T-cell (primary cell): Measurements from ENCODE around the gene EVX1. TPM values are rescaled to one million over a fixed set of nuclear protein-coding genes. Genes with fewer than 3 reads are reported as not detected.
A peak's percentile ranks its signal among the peaks of the same experiment; 100 is the strongest.

Experiments
- ATAC-seq, 4 experiments: fragments of 200-7000 bp in 3 of 4; fragments of 150-1000 bp in 1 of 4; cut with Tn5 transposase; replicated peaks in 1 of 4; 1 replicate in 3 of 4; 2 replicates in 1 of 4; pipeline ENCODE4 v1.10.0; 2021; ENCODE audit warnings: moderate library complexity in 3 of 4, mild to moderate bottlenecking in 2 of 4, moderate number of reproducible peaks in 1 of 4
- CTCF ChIA-PET, 2 donors: fragments of 300-600 bp; sonication (Branson Sonifier 250); formaldehyde crosslinking; loops; one replicate each; lab custom pipeline; 2022; ENCODE audit warnings: antibody characterized with exemption in 2 of 2; lab: Charles Lee
- POLR2A ChIA-PET, 2 donors: fragments of 300-600 bp; sonication (Branson Sonifier 250); formaldehyde crosslinking; loops; one replicate each; lab custom pipeline; 2022; ENCODE audit warnings: antibody characterized with exemption in 2 of 2; lab: Charles Lee
- DNase-seq, 35 experiments: peaks; one replicate each; pipeline versions ENCODE4 v3.0.0 to v3.0.0-alpha.2; 2013 to 2023
- H3K27ac ChIP-seq: one replicate; pipeline ENCODE4 v1.5.1; 2013; ENCODE audit warnings: low read length
- H3K27me3 ChIP-seq, 2 experiments: replicated peaks in 1 of 2; 1 replicate in 1 of 2; 2 replicates in 1 of 2; pipeline versions ENCODE4 v1.6.1 to v1.7.0; 2013; ENCODE audit warnings: low read length in 1 of 2, mixed read lengths in 1 of 2; ENCODE audit not compliant: control insufficient read depth in 2 of 2, insufficient read depth in 2 of 2; ENCODE audit errors: extremely low read depth in 1 of 2
- H3K36me3 ChIP-seq, 2 donors: 1 replicate in 1 of 2; 2 replicates in 1 of 2; pipeline versions ENCODE4 v1.6.1 to v1.7.0; 2013; ENCODE audit warnings: low read length in 1 of 2; ENCODE audit not compliant: control insufficient read depth in 2 of 2, insufficient read depth in 1 of 2; ENCODE audit errors: extremely low read depth in 1 of 2
- H3K4me1 ChIP-seq, 2 experiments: 1 replicate in 1 of 2; 2 replicates in 1 of 2; pipeline versions ENCODE4 v1.6.1 to v1.7.0; 2013; ENCODE audit warnings: low read length in 2 of 2, mixed read lengths in 1 of 2; ENCODE audit not compliant: insufficient read depth in 2 of 2, control insufficient read depth in 1 of 2; ENCODE audit errors: extremely low read depth in 1 of 2
- H3K4me3 ChIP-seq, 2 donors: 1 replicate in 1 of 2; 2 replicates in 1 of 2; pipeline versions ENCODE4 v1.5.1 to v1.7.0; 2013; ENCODE audit warnings: mild to moderate bottlenecking in 2 of 2, low read length in 1 of 2, moderate library complexity in 1 of 2; ENCODE audit not compliant: control insufficient read depth in 1 of 2; ENCODE audit errors: extremely low read depth in 1 of 2
- H3K9me3 ChIP-seq: 2 replicates; pipeline ENCODE4 v1.7.0; 2013
- H3K27ac Mint-ChIP-seq, 2 donors: one replicate each; pipeline ENCODE4 v1.8.0; 2020 to 2021; ENCODE audit warnings: mild to moderate bottlenecking in 2 of 2, mixed read lengths in 2 of 2
- H3K27me3 Mint-ChIP-seq, 2 donors: one replicate each; pipeline ENCODE4 v1.8.0; 2021 to 2022; ENCODE audit warnings: mixed read lengths in 2 of 2
- H3K36me3 Mint-ChIP-seq: one replicate; pipeline ENCODE4 v1.8.0; 2021; ENCODE audit warnings: mixed read lengths
- H3K4me1 Mint-ChIP-seq, 3 donors: one replicate each; pipeline ENCODE4 v1.8.0; 2020 to 2022; ENCODE audit warnings: mixed read lengths in 3 of 3, mild to moderate bottlenecking in 1 of 3
- H3K4me3 Mint-ChIP-seq, 3 donors: one replicate each; pipeline ENCODE4 v1.8.0; 2020 to 2022; ENCODE audit warnings: mild to moderate bottlenecking in 3 of 3, mixed read lengths in 3 of 3, moderate library complexity in 3 of 3
- H3K9me3 Mint-ChIP-seq, 3 donors: one replicate each; pipeline ENCODE4 v1.8.0; 2020 to 2022; ENCODE audit warnings: mixed read lengths in 3 of 3
- WGBS: methylation state at CpG from one replicate; pipeline ENCODE4 v1.1.5; 2013; ENCODE audit warnings: missing lambda C conversion rate; ENCODE audit not compliant: insufficient coverage; 5-methylcytosine and 5-hydroxymethylcytosine counted together
- total RNA-seq, 35 experiments: library from RNA in 6 of 35; stranded (reverse) in 6 of 35; fragments of 120-200 nt in 1 of 35; gene quantifications; one replicate each; pipeline versions ENCODE4 v1.2.1 to v1.2.4 and lab custom pipeline; 2013 to 2026

The EVX1 gene
- total RNA-seq, 5 donors from 2014 or later (not counting 1 experiment from before 2014, with no cell fraction given) = 0.16 TPM; not detected in 4

DNA sequence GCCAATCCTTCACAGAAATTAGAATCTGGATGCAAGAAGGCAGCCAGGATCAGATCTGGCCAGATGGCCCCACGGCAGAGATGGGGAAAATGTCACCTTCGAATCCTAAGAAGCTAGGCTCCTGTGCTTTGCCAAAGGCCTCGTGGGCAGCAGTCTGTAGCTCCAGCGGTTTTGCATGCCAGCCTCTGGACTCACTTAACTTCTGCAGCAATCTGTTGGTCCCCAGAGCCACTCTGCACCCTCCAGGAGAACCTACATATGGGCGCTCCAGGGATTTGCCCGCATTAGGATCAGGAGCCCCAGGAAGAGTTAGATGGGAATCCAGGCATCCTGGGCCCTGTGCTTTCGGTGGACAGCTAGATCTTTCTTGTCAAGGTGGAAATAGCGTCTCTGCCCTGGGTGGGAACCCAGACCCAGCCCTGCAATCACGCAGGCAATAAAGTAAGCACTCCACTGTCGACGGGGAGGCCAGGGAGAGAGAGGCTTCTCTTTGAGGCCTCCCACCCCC lies 32.6 kb upstream of the EVX1 start:
- ChIA-PET CTCF (interaction anchor here (0.6 to 1.4 kb wide), 7 partner anchors 9 to 810 kb away, joined by 3 to 7 read pairs (median 3); partner anchors contain the start of gene HOXA13 (in 1 of the 2)), POLR2A (no interaction called here)
- Mint-ChIP-seq H3K9me3 (no peaks in the 10 kb centered on the region), H3K4me1 (peaks cover 18 to 23% (median 20%) of the 10 kb centered on the region in 3 donors), H3K27ac (no peak overlapping the region), H3K36me3 (no peaks in the 10 kb centered on the region), H3K27me3 (peaks cover 85 to 91% of the 10 kb centered on the region in 2 donors), H3K4me3 (peak overlapping the region in 1 of 3 donors; percentile 71)
- WGBS = 40% methylated on average over 10 of the region's 11 CpGs
- H3K36me3 ChIP-seq = no peaks in the 10 kb centered on the region
- H3K27ac ChIP-seq = no peak overlapping the region
- DNase-seq = no peak
- H3K27me3 ChIP-seq = peaks cover 26 to 81% of the 10 kb centered on the region in 2 experiments
- peak overlapping the region in 1 of 2 donors; percentile 46 for H3K4me3 ChIP-seq
- H3K4me1 ChIP-seq = peaks cover 2 to 28% of the 10 kb centered on the region in 2 experiments
- no peak for ATAC-seq
- H3K9me3 ChIP-seq = no peaks in the 10 kb centered on the region

GRCh38 chr7:27210441-27211083 lies 32.0 kb upstream of the EVX1 start:
- ATAC-seq (peak; percentile 55 to 81 (median 62)), DNase-seq (peak in 17 of 35 experiments; percentile 18 to 63 (median 38))
- H3K27me3 Mint-ChIP-seq = peaks cover 87 to 90% of the 10 kb centered on the region in 2 donors
- POLR2A ChIA-PET = no interaction called here
- peak overlapping the region in 1 of 2 donors; percentile 46 for H3K4me3 ChIP-seq
- WGBS = 16% methylated on average over 28 of the region's 32 CpGs
- H3K4me1 Mint-ChIP-seq = peaks cover 14 to 18% (median 15%) of the 10 kb centered on the region in 3 donors
- H3K9me3 ChIP-seq = no peaks in the 10 kb centered on the region
- H3K27ac ChIP-seq = no peak overlapping the region
- no peaks in the 10 kb centered on the region for H3K36me3 Mint-ChIP-seq
- peaks cover 24 to 78% of the 10 kb centered on the region in 2 experiments for H3K27me3 ChIP-seq
- no peak overlapping the region for H3K27ac Mint-ChIP-seq
- no peaks in the 10 kb centered on the region for H3K36me3 ChIP-seq
- CTCF ChIA-PET = interaction anchor here (0.6 to 1.4 kb wide), 7 partner anchors 12 to 731 kb away, joined by 3 to 5 read pairs (median 3); no protein-coding TSS in a partner anchor
- H3K4me1 ChIP-seq = peaks cover under 1 to 22% of the 10 kb centered on the region in 2 experiments
- H3K4me3 Mint-ChIP-seq = peak overlapping the region; percentile 18 to 71 (median 50)
- H3K9me3 Mint-ChIP-seq = no peaks in the 10 kb centered on the region

DNA sequence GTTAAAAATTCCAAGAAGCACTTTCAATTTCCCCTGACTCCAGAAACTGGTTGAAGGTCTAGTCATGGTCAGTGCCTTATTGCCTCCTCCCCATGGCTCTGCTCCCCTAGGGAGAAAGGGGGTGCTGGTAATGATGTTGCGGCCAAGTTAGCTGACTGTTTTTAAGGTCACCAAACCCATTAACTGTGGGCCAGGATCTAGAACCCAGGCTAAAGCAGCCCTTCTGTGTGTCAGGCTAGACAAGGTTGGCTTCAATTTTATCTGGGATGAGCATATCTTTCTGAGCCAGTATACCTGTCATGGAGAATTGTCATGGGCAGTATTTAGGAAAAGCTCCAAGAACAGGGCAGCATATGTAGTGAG lies 31.5 kb upstream of the EVX1 start:
- no peak overlapping the region for H3K27ac Mint-ChIP-seq

DNA sequence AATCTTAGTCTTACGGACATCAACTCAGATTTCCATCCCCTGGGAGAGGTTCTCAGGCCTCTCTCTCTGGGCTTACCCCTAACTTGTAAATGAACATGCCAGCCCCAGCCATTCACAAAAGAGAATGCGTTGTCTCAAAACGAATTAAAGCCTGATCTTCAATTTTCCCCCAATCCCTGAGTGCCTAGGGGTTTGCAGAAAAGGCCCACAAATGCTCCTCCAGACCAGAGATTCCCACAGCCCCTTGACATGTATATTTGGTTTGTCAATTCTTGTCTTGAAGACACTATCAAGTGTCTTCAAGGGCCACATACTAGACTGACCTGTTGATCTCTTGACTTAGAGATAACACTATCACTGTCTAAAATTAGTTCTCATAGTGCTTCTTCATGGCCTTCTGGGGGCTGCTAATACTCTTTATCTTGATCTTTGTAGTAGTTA lies 30.8 kb upstream of the EVX1 start:
- H3K27ac Mint-ChIP-seq = no peak overlapping the region
- H3K27me3 Mint-ChIP-seq = peaks cover 86 to 89% of the 10 kb centered on the region in 2 donors
- no peak for DNase-seq
- H3K4me1 Mint-ChIP-seq = peaks cover 8 to 14% (median 12%) of the 10 kb centered on the region in 3 donors
- H3K27me3 ChIP-seq = peaks cover 15 to 77% of the 10 kb centered on the region in 2 experiments
- no peaks in the 10 kb centered on the region for H3K36me3 ChIP-seq
- no peaks in the 10 kb centered on the region for H3K9me3 ChIP-seq
- no peak for ATAC-seq
- no peak overlapping the region for H3K4me3 Mint-ChIP-seq
- WGBS = 14% methylated on average over 1 of the region's 3 CpGs
- no peaks in the 10 kb centered on the region for H3K36me3 Mint-ChIP-seq
- POLR2A ChIA-PET = no interaction called here
- no peak overlapping the region for H3K4me3 ChIP-seq
- H3K27ac ChIP-seq = no peak overlapping the region
- no peaks in the 10 kb centered on the region for H3K9me3 Mint-ChIP-seq
- CTCF ChIA-PET = interaction anchor here (0.9 to 1.2 kb wide), 5 partner anchors 16 to 885 kb away, joined by 3 to 4 read pairs (median 3); no protein-coding TSS in a partner anchor
- H3K4me1 ChIP-seq = peaks cover 0 to 18% of the 10 kb centered on the region in 2 experiments

More for the DNA sequence above, 31.5 kb upstream of the EVX1 start:
- peaks cover 0 to 18% of the 10 kb centered on the region in 2 experiments for H3K4me1 ChIP-seq
- CTCF ChIA-PET = interaction anchor here (0.6 to 1.2 kb wide), 4 partner anchors 15 to 730 kb away, joined by 3 read pairs; no protein-coding TSS in a partner anchor
- WGBS = 100% methylated on average over 1 of the region's 1 CpG
- Mint-ChIP-seq H3K36me3 (no peaks in the 10 kb centered on the region), H3K4me1 (peaks cover 9 to 14% (median 12%) of the 10 kb centered on the region in 3 donors), H3K9me3 (no peaks in the 10 kb centered on the region), H3K27me3 (peaks cover 87 to 90% of the 10 kb centered on the region in 2 donors), H3K4me3 (peak overlapping the region in 1 of 3 donors; percentile 71)
- H3K4me3 ChIP-seq = no peak overlapping the region
- no peak for ATAC-seq
- POLR2A ChIA-PET = no interaction called here
- H3K36me3 ChIP-seq = no peaks in the 10 kb centered on the region
- H3K27me3 ChIP-seq = peaks cover 19 to 73% of the 10 kb centered on the region in 2 experiments
- H3K9me3 ChIP-seq = no peaks in the 10 kb centered on the region
- H3K27ac ChIP-seq = no peak overlapping the region
- DNase-seq = no peak

DNA sequence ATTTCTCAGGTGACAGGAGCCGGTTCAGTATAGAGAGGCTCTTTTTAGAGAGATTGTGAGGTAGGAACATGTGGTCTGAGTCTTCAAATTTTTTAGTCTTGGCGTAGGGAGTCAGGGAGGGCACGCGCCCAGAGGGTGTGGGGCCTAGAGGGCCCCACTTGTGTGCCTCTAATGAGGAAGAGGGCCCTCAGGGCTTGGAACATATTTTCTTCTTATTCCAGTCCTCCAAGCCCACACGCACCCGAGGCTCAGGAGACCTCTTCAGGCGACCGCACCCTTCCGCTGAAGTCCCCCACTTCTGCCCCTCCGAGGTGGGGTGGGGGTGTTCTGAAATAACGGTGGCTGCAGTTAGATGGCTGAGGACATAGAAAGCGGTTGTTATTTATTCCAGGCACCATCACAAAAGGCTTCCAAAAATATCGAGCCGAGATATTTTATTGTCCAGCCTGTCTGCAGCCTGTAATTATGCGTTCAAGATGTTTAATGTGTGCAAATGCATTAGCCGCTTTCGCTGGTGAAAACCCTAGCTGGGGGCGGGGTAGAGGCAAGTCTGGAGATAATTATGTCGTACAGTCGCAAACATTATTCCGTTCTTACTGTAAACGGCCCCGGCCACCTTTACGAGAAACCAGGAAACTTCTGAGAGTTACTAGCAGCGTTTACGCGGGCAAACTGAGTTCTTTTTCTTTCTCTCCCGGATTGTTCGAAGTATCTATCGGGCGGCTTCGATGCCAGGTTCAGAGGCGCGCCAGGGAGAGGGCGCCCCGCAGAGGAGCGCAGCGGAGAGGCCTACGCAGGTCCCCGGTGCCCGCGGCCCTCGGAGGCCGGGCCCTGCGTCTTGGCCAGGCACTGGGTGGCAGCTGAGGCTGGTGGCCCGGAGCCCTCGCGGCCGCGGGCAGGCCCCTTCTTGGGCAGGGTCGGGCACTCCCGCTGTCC lies 29.8 kb upstream of the EVX1 start:
- ChIA-PET POLR2A (no interaction called here), CTCF (interaction anchor here (0.6 to 0.9 kb wide), 4 partner anchors 52 to 884 kb away, joined by 3 to 4 read pairs (median 3); no protein-coding TSS in a partner anchor)
- Mint-ChIP-seq H3K27me3 (peaks cover 84 to 90% of the 10 kb centered on the region in 2 donors), H3K27ac (no peak overlapping the region), H3K4me1 (peaks cover 8 to 14% (median 12%) of the 10 kb centered on the region in 3 donors), H3K9me3 (no peaks in the 10 kb centered on the region), H3K4me3 (peak overlapping the region in 1 of 3 donors; percentile 9), H3K36me3 (no peaks in the 10 kb centered on the region)
- 7% methylated on average over 38 of the region's 52 CpGs for WGBS
- Histone ChIP-seq H3K4me1 (peaks cover 0 to 18% of the 10 kb centered on the region in 2 experiments), H3K27ac (no peak overlapping the region), H3K4me3 (no peak overlapping the region), H3K9me3 (no peaks in the 10 kb centered on the region), H3K36me3 (no peaks in the 10 kb centered on the region), H3K27me3 (peaks cover 15 to 76% of the 10 kb centered on the region in 2 experiments)
- ATAC-seq (peak in 1 of 4 experiments; percentile 27), DNase-seq (no peak)
